ENCODE data around the gene GPC1.
"Not testable (repeated sequence)": the region's sequence is repeated elsewhere in the genome, so short reads cannot be mapped to it uniquely, and the experiment has no call there.

The GPC1 gene

GRCh38 chr2:240472078-240472790, 36.8 kb downstream of the GPC1 start:
- DNase-seq: no peak

- no peak for DNase-seq
These were observed 37.7 kb downstream of the GPC1 start for GRCh38 chr2:240473211-240473610.

- DNase-seq: no peak
These were observed 42.5 kb downstream of the GPC1 start for GRCh38 chr2:240477916-240478315.

- no peak for DNase-seq
These were observed 43.1 kb downstream of the GPC1 start for GRCh38 chr2:240478346-240479110.

GRCh38 chr2:240479111-240479501, 43.6 kb downstream of the GPC1 start:
- DNase-seq: no peak

GRCh38 chr2:240480834-240481623, 45.6 kb downstream of the GPC1 start:
- DNase-seq: no peak

- DNase-seq: no peak
These were observed 46.3 kb downstream of the GPC1 start for GRCh38 chr2:240481720-240482119.

GRCh38 chr2:240482141-240482540, 46.7 kb downstream of the GPC1 start:
- no peak for DNase-seq

- DNase-seq: no peak
These were observed 56.0 kb downstream of the GPC1 start for GRCh38 chr2:240491483-240491882.

GRCh38 chr2:240494194-240494793, 58.8 kb downstream of the GPC1 start:
- DNase-seq: no peak

- not testable (repeated sequence) for DNase-seq
These were observed 59.5 kb downstream of the GPC1 start for GRCh38 chr2:240494942-240495341.

- DNase-seq: not testable (repeated sequence)
These were observed 61.6 kb downstream of the GPC1 start for GRCh38 chr2:240497082-240497481.

- no peak for DNase-seq
These were observed 62.9 kb downstream of the GPC1 start for GRCh38 chr2:240498171-240498957.

- DNase-seq: no peak
These were observed 63.4 kb downstream of the GPC1 start for GRCh38 chr2:240498958-240499260.

GRCh38 chr2:240499309-240500301, 64.1 kb downstream of the GPC1 start:
- DNase-seq: no peak

- no peak for DNase-seq
These were observed 65.3 kb downstream of the GPC1 start for GRCh38 chr2:240500561-240501423.

- DNase-seq: no peak
These were observed 66.1 kb downstream of the GPC1 start for GRCh38 chr2:240501531-240501991.

GRCh38 chr2:240502059-240502429, 66.6 kb downstream of the GPC1 start:
- no peak for DNase-seq

- DNase-seq: no peak
These were observed 67.1 kb downstream of the GPC1 start for GRCh38 chr2:240502430-240503121.

- no peak for DNase-seq
These were observed 67.9 kb downstream of the GPC1 start for GRCh38 chr2:240503375-240503774.
